Stimulated activated CD4-positive, alpha-beta T cell treated with anti-CD3 and anti-CD28 coated beads, Interleukin-4, amount 100 ng/mL, for 4 hours (primary cell): ENCODE measurements around the gene MAPK8IP2.

Experiments used
- DNase-seq, 2 experiments: peaks; one replicate each; pipeline ENCODE4 v3.0.0-alpha.2; 2020

MAPK8IP2 gene

DNA sequence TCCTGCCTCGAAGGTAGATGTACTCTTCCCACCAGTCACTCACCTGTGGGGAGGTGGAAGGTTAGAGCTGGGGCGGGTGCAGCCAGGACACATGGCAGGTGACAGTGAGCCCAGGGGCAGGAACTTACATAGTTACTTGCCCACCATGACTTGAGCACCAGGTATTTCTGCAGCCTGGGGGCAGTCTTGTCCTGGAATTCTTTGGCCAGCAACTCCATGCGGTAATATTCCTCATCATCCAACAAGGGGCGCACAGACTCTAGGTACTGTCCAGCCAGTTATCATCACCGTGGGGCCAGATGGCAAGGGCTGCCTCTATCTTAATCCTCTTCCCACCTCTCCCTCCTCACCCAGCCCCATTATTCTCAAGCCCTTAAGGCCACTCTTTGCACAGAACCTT, 24.5 kb upstream of the MAPK8IP2 start:
- DNase-seq, result no peak

DNA sequence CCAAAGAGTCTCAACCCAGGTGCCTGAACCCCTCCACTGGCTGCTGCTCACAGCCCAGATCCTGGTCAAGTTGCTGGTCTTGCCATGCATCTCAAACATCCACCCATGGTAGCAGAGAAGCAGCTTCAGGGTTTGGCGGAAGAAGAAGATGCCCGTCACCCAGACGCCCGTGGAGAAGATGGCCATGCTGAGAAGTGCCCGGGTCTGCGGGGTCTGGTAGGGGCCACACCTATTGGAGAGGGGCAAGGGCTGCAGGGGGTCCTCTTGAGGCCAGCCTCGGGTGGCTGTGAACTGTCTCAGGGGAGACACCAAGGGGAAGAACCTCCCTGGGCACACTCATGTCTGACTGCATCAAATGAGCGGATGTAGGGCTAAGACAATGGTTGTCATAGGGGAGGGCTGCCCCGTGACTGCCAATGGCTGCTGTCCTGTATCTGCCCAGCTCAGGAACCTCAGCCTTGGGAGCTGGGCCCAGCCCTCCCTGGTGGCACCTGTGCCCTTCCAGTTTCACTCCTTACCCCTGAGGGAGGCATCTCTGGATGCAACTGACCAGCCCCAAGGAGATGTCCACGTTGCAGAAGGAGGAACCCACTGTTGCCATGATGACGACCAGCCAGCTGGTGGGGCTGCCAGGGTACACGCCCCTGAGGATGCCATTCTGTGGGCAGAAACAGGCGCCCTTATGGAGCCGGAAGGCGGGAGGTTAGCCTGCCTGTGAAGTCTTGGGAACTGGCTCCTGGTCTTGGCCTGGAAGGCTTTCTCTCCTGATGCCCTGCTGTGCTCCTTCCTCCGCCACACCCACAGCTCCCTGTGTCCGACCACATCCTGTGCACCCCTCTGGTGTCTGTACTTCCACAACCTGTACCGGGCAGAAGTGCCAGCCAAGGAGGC, 23.5 kb upstream of the MAPK8IP2 start:
- DNase-seq, result no peak

DNA sequence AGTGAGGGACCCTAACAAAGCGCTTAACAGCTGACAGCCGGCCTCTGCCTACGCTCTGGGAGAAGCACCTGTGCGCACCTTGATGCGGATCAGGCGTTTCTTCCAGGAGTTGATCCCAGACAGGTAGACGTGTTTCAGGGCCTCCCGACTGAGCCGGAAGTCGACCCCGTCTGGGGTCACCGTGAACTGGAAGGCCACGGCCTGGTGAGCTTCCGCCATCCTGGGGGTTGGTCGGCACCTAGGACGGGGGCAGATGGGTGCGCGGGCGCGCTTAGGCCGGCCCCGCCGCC, 23.0 kb upstream of the MAPK8IP2 start:
- no peak for DNase-seq

GRCh38 chr22:50577987-50578775, 22.4 kb upstream of the MAPK8IP2 start, which contains the start of gene CPT1B:
Gene CPT1B (minus strand): TSS chr22:50578427. CDS start chr22:50577915, 512 bp downstream.
- DNase-seq, result no peak

DNA sequence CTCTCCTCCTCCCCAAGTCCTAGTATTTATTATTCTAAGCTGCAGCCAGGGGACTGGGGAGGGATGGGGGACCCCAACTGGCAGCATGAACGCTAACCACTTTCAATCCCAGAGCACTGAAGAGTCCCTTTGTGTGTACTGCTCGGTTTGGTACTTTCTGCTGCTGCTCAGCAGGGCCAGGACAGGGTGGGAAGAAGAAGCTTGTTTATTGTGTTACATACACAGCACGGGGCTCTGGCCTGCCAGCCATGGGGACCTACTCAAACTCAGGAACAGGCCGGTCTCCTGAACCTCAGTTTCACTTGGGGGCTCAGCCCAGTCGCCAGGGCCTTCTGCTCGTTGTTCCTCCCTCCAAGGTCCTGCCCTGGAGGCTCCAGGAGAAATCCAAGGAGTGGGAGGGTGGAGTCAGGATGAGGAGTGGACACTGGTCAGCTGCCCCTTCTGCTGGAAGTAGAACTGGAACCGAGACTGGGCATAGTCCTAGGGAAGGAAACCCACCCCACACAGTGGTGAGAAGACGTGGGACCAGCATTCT, 21.8 kb upstream of the MAPK8IP2 start:
- no peak for DNase-seq

- DNase-seq, result no peak
Observed at GRCh38 chr22:50579752-50580151, 20.8 kb upstream of the MAPK8IP2 start.

DNA sequence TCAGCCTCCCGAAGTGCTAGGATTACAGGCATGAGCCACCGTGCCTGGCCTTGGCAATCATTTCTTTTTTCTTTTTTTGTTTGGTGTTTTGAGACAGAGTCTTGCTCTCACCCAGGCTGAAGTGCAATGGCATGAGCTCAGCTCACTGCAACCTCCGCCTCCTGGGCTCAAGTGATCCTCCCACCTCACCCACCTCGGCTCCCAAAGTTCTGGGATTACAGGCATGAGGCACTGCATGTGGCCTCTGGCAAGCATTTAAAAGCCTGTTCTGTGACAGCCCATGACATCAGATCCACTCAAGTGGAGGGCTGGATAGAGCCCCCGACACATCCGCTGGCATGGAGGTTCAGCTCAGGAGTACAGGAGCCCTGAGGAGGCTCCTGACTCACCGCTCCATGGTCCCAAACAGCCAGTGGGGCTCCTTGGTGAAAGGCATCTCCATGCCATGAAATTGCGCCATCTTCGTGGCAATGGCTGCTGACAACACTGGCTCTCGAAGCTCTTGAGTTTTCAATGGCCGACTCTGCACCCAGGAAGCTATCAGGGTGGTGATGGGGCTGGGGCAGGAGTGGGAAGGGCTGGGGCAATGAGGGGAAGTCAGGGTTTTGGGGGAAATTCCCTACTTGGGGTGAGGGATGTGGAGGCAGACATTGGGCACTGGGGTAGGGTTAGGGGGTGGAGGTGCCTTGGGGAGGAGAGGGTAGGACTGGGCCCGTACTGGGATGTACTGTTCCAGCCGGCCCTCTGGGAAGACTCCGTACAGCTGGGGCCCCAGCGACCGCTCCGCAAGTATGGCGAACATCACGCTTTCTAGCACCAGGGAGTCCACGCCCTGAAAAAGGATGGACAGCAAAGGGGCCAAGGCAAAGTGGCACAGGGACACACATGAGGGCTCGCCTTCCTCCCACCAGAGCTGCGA, 19.3 kb upstream of the MAPK8IP2 start:
- no peak for DNase-seq

GRCh38 chr22:50581950-50582492, 18.6 kb upstream of the MAPK8IP2 start:
- DNase-seq, result peak in 1 of 2 experiments; percentile 6

DNA sequence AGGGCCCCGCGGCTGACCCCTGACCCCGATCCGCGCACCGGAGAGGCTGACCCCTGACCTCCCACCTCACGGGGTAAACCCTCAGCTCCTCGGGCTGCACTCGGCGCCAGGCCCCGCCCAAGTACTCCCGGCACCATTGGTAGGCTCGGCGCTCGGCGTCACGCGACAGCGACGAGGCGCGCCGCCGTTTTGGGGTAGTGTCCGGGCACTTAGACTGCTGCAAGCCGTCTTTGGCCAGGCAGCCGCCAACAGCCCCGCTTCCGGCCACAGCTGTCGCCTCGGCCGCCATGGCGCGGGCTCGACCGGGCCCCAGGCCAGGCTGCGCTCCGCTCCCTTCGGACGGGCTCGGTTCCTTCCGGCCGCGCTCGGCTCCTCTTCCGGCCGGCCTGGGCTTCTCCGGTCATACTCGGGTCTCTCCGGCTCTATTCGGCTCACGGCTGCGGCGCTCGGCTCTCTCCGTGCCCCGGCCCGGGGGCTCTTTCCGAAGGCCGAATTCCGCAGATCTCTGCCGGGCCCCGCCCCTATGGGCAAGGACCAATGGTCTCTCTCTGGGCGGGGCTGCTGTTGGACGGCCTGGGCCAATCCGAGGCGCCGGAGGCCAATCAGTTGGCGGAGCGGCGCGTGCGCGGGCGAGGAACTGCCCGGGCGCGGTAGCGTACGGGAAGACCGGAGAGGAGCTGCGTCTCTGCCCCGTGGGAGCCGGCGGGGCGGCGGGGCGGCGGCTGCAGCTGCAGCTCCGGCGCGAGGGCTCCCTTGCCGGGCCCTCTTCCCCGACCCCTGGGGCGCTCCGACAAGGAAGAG, 17.9 kb upstream of the MAPK8IP2 start, which contains the start of gene CHKB:
CHKB (minus strand) TSS at position 357 of the 801 bp plus-strand sequence; CDS start at position 289, 68 bp downstream.
- DNase-seq, result peak; percentile 97

DNA sequence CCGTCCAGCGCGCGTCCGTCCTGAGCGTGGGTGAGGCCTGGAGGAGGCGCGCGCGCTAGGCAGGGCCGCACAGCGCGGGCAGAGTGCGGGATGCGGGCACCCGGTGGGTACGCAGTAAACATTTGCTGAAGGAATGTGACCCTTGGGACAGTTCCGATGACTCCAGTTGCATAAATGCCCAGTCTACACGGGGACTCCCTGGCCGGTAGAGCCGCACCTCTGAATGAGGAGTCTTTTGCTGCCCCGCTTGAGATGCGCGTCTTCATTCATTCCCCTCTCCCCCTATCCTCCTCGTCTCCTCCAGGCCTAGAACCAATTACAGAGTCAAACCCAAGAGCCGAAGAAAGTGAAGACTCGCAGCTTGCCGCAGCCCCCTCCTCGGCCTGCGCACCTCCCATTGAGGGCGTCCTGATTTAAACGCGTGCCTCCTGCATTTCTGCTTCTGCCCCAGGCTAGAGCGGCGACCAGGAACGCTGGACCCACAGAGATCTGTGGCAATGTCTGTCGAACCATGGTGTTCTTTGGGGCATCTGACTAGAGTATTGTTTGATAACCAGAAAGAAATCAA, 17.2 kb upstream of the MAPK8IP2 start:
- DNase-seq, result no peak

GRCh38 chr22:50584106-50585096, 16.2 kb upstream of the MAPK8IP2 start:
- no peak for DNase-seq

GRCh38 chr22:50585238-50585637, 15.4 kb upstream of the MAPK8IP2 start:
- DNase-seq, result no peak

DNA sequence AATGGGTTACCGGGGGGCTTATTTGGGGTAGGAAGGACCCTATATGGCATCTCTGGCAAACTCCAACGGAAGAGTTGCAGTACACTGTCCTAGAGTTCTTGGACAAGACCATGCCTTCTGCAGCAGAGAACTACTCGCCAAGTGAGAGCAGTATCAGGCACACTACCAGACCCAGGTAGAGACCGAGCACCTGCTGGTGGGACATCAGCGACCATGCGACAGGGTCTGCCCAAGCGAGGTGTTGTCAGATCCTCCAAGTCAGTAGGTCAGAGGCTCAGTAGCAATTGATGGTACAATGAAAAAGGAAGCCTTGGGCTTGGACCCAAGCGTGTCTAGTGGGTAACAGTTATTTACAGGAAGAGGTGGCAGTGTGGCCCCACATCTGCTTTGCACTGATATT, 14.8 kb upstream of the MAPK8IP2 start:
- DNase-seq, result no peak

DNA sequence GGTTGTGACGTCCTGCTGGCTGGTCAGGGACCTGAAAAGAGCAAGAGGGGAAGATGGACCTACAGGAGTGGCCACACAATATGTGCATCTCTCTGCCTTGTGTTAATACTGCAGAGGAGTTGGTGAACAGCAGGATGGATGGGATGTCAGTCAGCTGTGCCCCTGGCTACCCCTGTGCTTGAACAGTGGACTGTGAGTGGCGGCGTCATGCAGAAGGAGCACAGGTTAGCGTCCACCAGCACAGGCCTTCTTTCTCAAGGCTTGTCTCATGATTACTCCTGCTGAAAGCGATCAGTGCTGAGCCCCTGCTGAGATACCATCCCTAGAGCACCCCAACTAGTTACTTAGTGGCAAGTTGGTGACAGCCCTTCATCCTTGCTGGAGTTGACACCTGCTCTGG, 14.2 kb upstream of the MAPK8IP2 start:
- no peak for DNase-seq

- no peak for DNase-seq
Observed at GRCh38 chr22:50587407-50587806, 13.2 kb upstream of the MAPK8IP2 start.

- no peak for DNase-seq
Observed at GRCh38 chr22:50595189-50595588, 5.4 kb upstream of the MAPK8IP2 start.

DNA sequence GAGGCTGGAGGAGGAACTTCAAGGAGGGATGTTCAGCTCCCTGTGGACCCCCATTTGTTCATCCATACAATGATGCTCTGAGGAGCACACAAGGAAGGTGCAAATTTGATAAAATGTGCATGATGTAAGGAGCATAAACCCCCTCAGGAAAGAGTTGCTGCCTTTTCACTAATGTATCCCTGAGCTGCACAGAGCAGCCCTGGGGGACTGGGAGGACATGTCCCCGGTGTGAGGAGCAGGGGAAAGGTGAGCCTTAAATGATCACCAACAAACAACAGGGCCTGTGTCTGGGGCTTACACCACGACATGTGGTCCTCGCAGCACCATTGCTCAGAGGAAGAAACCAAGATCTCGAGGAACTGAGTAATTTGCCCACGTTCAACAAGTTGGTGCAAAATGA, 3.5 kb upstream of the MAPK8IP2 start:
- DNase-seq, result no peak

DNA sequence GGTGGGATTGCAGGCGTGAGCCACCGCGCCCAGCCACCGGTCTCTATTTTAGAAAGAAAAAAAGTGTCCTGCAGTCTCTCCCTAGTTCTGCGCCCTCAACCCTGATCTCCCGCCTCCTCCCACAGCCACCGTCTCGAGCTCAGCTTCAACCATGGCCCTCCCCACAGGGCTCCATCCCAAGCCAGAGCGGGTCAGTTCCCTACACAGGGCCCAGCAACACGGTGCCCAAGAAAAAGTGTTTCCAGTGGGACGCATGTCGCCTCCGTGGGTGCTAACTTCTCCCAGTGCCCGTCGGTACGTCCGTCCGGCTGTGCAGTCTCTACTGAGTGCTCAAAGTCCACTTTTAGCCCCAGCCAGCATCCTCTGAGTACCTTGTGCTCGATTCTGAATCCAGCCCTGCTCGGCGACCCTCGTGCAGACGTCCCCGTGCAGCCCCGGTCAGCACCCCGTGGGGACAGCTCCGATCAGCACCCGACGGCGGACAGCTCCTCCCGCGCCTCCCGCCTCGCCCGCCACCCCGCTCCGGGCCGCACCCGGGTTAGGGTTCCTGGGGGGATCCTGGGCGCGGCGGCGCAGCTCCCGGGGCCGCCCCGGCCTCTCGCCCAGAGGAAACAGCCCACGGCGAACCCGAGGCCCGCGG, 657 bp upstream of the MAPK8IP2 start:
- DNase-seq, result peak in 1 of 2 experiments; percentile 60

DNA sequence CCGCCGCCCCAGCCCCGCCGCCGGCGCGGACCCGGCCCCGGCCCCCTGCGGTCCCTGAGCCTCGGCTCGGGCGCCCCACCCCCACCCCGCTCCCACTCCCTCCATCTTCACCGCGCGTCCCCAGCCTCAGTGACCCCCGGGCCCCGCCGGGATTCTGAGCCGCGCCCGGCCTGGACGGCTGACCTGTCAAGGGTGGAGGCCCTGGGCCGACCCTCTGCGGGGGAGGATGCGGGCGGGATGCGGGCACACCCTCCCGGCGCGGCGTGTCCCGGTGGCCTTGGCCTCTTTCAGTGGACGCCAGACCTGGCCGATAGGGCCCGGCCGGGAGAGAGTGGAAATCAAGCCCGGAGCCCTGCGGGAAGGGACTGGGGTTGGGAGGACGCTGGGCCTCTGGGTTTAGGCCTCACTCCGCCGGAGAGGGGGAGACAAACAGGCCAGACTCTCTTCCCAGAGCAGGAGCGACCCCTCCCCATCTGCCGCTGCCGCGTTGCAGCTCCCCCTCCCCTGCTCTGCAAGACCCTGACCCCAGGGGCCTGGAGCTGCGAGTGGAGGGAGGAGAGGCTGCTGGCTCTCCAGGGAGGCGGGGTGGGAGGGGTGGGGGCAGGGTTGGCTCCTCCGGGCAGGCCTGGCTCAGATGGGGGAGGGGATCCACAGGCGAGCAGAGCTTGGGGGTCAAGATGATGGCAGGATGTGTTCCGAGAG, 525 bp downstream of the MAPK8IP2 start:
- DNase-seq, result no peak
